Astrocyte (in vitro differentiated cells and primary cell): Measurements from ENCODE around the gene TRIM15. TPM values are rescaled to one million over a fixed set of nuclear protein-coding genes. Genes with fewer than 3 reads are reported as not detected.
A peak's percentile ranks its signal among the peaks of the same experiment; 100 is the strongest.

ENCODE experiments used
- DNase-seq: peaks from one replicate; pipeline ENCODE4 v3.0.0-alpha.2; 2010; ENCODE audit warnings: low read depth
- FAIRE-seq: peaks from 2 replicates; lab custom pipeline; 2011; peaks lifted over from hg19 to GRCh38; lab: Jason Lieb, UNC
- H2AFZ ChIP-seq: 2 replicates; pipeline ENCODE4 v1.6.0; 2012; ENCODE audit warnings: low read depth, low read length, inconsistent platforms
- H3K27ac ChIP-seq: 2 replicates; pipeline ENCODE4 v1.5.1; 2011; ENCODE audit warnings: low read depth, low read length, inconsistent platforms
- H3K27me3 ChIP-seq: 2 replicates; pipeline ENCODE4 v1.6.0; 2011; ENCODE audit warnings: low read length, inconsistent platforms; ENCODE audit not compliant: insufficient read depth
- H3K36me3 ChIP-seq: 2 replicates; pipeline ENCODE4 v1.5.1; 2011; ENCODE audit warnings: low read length, inconsistent platforms; ENCODE audit not compliant: insufficient read depth
- H3K4me1 ChIP-seq: 2 replicates; pipeline ENCODE4 v1.5.1; 2011; ENCODE audit warnings: low read length, inconsistent platforms; ENCODE audit not compliant: insufficient read depth
- H3K4me2 ChIP-seq: 2 replicates; pipeline ENCODE4 v1.6.0; 2012; ENCODE audit warnings: low read length, inconsistent platforms
- H3K4me3 ChIP-seq: 2 replicates; pipeline ENCODE4 v1.5.1; 2011; ENCODE audit warnings: low read depth, mild to moderate bottlenecking, low read length, inconsistent platforms; ENCODE audit not compliant: insufficient read depth
- H3K79me2 ChIP-seq: 2 replicates; pipeline ENCODE4 v1.6.0; 2012; ENCODE audit warnings: mild to moderate bottlenecking, low read length, inconsistent platforms; ENCODE audit not compliant: insufficient read depth
- H3K9ac ChIP-seq: 2 replicates; pipeline ENCODE4 v1.6.0; 2012; ENCODE audit warnings: mild to moderate bottlenecking, low read length, inconsistent platforms
- H3K9me3 ChIP-seq: 2 replicates; pipeline ENCODE4 v1.5.1; 2012; ENCODE audit warnings: low read depth, mild to moderate bottlenecking, low read length, inconsistent platforms; ENCODE audit not compliant: insufficient read depth
- H4K20me1 ChIP-seq: 2 replicates; pipeline ENCODE4 v1.6.0; 2012; ENCODE audit warnings: low read length, inconsistent platforms; ENCODE audit not compliant: insufficient read depth
- H3K27ac Mint-ChIP-seq: one replicate; pipeline ENCODE4 v1.8.0; 2021; ENCODE audit warnings: mild to moderate bottlenecking, mixed read lengths; ENCODE audit not compliant: unreplicated experiment
- H3K27me3 Mint-ChIP-seq: one replicate; pipeline ENCODE4 v1.8.0; 2021; ENCODE audit warnings: low read depth, mixed read lengths; ENCODE audit not compliant: unreplicated experiment
- H3K36me3 Mint-ChIP-seq: one replicate; pipeline ENCODE4 v1.8.0; 2021; ENCODE audit warnings: low read depth, mixed read lengths; ENCODE audit not compliant: unreplicated experiment
- H3K4me1 Mint-ChIP-seq: one replicate; pipeline ENCODE4 v1.8.0; 2021; ENCODE audit warnings: low read depth, mixed read lengths; ENCODE audit not compliant: unreplicated experiment
- H3K4me3 Mint-ChIP-seq: one replicate; pipeline ENCODE4 v1.8.0; 2021; ENCODE audit warnings: mild to moderate bottlenecking, moderate library complexity, mixed read lengths; ENCODE audit not compliant: unreplicated experiment
- H3K9me3 Mint-ChIP-seq: one replicate; pipeline ENCODE4 v1.8.0; 2021; ENCODE audit warnings: mild to moderate bottlenecking, mixed read lengths; ENCODE audit not compliant: unreplicated experiment
- EZH2 ChIP-seq: IDR thresholded peaks from 2 replicates; pipeline ENCODE4 v1.6.1; 2012; ENCODE audit warnings: mild to moderate bottlenecking, low read length, inconsistent platforms; ENCODE audit not compliant: insufficient read depth
- total RNA-seq: library from RNA; stranded (reverse); gene quantifications from 2 replicates; pipeline ENCODE4 v1.2.1, GENCODE V29; 2021
- TF ChIP-seq, protein P1 (sequence below): IDR thresholded peaks from 2 replicates; pipeline ENCODE4 v1.5.1; 2011; ENCODE audit warnings: low read depth, mild to moderate bottlenecking, inconsistent platforms, low read length, moderate library complexity; ENCODE audit not compliant: insufficient read depth

Gene TRIM15
- total RNA-seq, 1 donor from 2014 or later, result not detected

DNA sequence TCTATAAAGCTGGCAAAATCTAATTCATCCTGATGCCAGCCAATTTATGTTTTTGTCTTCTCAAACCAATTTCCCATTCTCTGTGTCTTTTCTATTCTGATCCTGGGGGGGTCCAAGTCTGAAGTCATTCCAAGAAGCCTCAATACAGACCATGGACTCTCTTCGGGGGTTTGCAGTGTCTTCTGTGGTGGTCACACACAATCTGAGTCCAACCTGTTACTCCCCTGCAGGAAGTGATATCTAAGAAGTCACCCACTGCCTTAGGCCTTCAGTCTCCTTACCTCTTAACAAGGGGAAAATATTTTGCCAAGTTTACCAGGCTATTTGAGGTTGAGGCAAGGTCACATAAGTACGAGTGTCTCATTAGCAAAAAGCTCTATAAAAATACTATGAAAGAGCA is 48.0 kb downstream of the TRIM15 start:
- H3K9me3 ChIP-seq, result no peaks in the 10 kb centered on the region
- Mint-ChIP-seq H3K4me1 (peaks cover 30% of the 10 kb centered on the region), H3K4me3 (peak overlapping the region; percentile 96), H3K27ac (peak overlapping the region; percentile 27), H3K9me3 (no peaks in the 10 kb centered on the region), H3K27me3 (no peaks in the 10 kb centered on the region), H3K36me3 (peaks cover 7% of the 10 kb centered on the region)
- no peak overlapping the region for H2AFZ ChIP-seq
- FAIRE-seq (no peak), DNase-seq (no peak)
- H3K27me3 ChIP-seq, result no peaks in the 10 kb centered on the region
- TF ChIP-seq EZH2, result no peak
- TF ChIP-seq, protein P1, sequence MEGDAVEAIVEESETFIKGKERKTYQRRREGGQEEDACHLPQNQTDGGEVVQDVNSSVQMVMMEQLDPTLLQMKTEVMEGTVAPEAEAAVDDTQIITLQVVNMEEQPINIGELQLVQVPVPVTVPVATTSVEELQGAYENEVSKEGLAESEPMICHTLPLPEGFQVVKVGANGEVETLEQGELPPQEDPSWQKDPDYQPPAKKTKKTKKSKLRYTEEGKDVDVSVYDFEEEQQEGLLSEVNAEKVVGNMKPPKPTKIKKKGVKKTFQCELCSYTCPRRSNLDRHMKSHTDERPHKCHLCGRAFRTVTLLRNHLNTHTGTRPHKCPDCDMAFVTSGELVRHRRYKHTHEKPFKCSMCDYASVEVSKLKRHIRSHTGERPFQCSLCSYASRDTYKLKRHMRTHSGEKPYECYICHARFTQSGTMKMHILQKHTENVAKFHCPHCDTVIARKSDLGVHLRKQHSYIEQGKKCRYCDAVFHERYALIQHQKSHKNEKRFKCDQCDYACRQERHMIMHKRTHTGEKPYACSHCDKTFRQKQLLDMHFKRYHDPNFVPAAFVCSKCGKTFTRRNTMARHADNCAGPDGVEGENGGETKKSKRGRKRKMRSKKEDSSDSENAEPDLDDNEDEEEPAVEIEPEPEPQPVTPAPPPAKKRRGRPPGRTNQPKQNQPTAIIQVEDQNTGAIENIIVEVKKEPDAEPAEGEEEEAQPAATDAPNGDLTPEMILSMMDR, result no peak
- no peak overlapping the region for H3K4me3 ChIP-seq
- H3K4me2 ChIP-seq, result peak overlapping the region; percentile 90
- H3K9ac ChIP-seq, result peak overlapping the region; percentile 5
- peaks cover 32% of the 10 kb centered on the region for H3K4me1 ChIP-seq
- peaks cover 64% of the 10 kb centered on the region for H3K79me2 ChIP-seq
- H3K27ac ChIP-seq, result no peak overlapping the region
- no peaks in the 10 kb centered on the region for H3K36me3 ChIP-seq
- peaks cover 57% of the 10 kb centered on the region for H4K20me1 ChIP-seq

DNA sequence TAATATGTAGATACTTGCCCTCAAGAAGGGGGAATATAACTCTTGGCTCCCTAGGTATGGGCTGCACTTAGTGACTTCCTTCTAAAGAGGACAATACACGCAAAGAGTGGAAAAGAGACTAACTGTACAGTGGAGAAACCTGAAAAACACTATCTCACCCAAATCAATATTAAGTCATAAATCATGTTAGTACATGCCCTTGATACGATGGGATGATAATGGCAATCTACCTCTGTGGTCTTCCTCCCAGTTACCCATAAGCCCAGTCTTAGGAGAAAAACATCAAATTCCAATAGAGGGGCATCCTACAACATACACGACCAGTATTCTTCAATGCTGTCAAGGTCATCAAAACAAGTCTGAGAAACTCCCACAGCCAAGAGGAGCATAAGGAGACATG is 48.6 kb downstream of the TRIM15 start:
- no peaks in the 10 kb centered on the region for H3K27me3 ChIP-seq
- no peak overlapping the region for H2AFZ ChIP-seq
- H3K79me2 ChIP-seq, result peaks cover 58% of the 10 kb centered on the region
- no peak for TF ChIP-seq EZH2
- TF ChIP-seq, protein P1, result no peak
- H3K9me3 Mint-ChIP-seq, result no peaks in the 10 kb centered on the region
- H3K4me1 Mint-ChIP-seq, result peaks cover 25% of the 10 kb centered on the region
- FAIRE-seq (no peak), DNase-seq (no peak)
- no peaks in the 10 kb centered on the region for H3K27me3 Mint-ChIP-seq
- H3K27ac Mint-ChIP-seq, result no peak overlapping the region
- H3K4me1 ChIP-seq, result peaks cover 29% of the 10 kb centered on the region
- peak overlapping the region; percentile 94 for H3K4me3 ChIP-seq
- H4K20me1 ChIP-seq, result peaks cover 51% of the 10 kb centered on the region
- H3K36me3 Mint-ChIP-seq, result peaks cover 7% of the 10 kb centered on the region
- peak overlapping the region; percentile 96 for H3K9ac ChIP-seq
- H3K4me2 ChIP-seq, result peak overlapping the region; percentile 90
- H3K27ac ChIP-seq, result no peak overlapping the region
- no peaks in the 10 kb centered on the region for H3K36me3 ChIP-seq
- peak overlapping the region; percentile 96 for H3K4me3 Mint-ChIP-seq
- no peaks in the 10 kb centered on the region for H3K9me3 ChIP-seq

DNA sequence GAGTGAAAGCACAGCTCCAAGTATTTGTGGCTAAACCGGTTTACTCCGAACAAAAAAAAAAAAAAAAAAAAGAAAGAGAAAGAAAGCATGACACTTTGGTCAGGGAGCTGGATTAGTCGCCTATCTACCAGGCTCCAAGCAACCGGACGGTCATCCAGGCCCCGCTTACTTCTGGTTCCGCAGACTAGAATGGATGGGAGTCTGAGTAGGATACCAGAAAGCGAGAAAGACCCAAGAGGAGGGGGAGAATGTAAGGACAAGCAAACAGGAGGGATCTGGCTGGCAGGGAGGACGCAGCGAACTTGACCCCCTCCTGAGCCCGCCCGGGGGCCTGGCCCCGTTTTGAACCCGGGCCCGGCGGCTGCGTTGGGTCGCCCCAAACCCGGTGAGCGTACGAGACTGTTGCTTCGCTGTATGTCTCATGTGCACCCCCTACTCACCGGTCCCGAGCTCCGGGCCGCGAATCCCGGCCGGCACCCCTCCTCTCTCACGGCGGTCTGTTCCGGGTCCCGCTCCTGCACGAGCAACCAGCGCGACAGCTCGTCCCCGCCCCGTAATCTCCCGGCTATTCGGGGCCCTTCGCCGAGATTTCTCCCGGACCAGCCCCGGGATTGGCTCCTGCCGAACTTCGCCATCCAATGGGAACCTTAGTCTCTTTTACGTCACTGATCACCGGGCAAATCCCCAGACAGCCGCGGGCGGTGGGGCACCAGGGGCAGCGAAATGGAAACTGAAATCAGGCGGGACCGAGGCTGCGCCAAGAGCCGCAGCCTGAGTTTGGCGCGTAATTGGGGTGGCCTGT is 49.7 kb downstream of the TRIM15 start, which contains the start of gene TRIM26:
TRIM26 (minus strand) TSS at position 542 of the 802 bp plus-strand sequence. CDS start 14,303 bp downstream, outside the sequence.
- Mint-ChIP-seq H3K4me3 (peak within 1 kb of the TSS; percentile 96), H3K36me3 (peaks cover 2% of the 10 kb centered on the region), H3K4me1 (peaks cover 16% of the 10 kb centered on the region), H3K27ac (peak within 1 kb of the TSS; percentile 95), H3K9me3 (no peaks in the 10 kb centered on the region), H3K27me3 (no peaks in the 10 kb centered on the region)
- peak within 1 kb of the TSS; percentile 94 for H3K4me3 ChIP-seq
- peak within 1 kb of the TSS; percentile 90 for H3K27ac ChIP-seq
- H3K9me3 ChIP-seq, result no peaks in the 10 kb centered on the region
- no peak for TF ChIP-seq EZH2
- TF ChIP-seq, protein P1, result no peak
- peak within 1 kb of the TSS; percentile 90 for H3K4me2 ChIP-seq
- no peaks in the 10 kb centered on the region for H3K27me3 ChIP-seq
- peaks cover 20% of the 10 kb centered on the region for H3K4me1 ChIP-seq
- H3K36me3 ChIP-seq, result no peaks in the 10 kb centered on the region
- H2AFZ ChIP-seq, result peak within 1 kb of the TSS; percentile 93
- FAIRE-seq (no peak), DNase-seq (peak; percentile 90)
- H3K79me2 ChIP-seq, result peaks cover 47% of the 10 kb centered on the region
- peaks cover 39% of the 10 kb centered on the region for H4K20me1 ChIP-seq
- peak within 1 kb of the TSS; percentile 96 for H3K9ac ChIP-seq
